ENCODE results near the gene RTP5. TPM values are rescaled to one million over a fixed set of nuclear protein-coding genes. Genes with fewer than 3 reads are reported as not detected.

Gene RTP5
- total RNA-seq, 1 experiment from 2014 or later, result not detected

- no peaks in the 10 kb centered on the region for H3K9me3 ChIP-seq (ENCODE audit: control insufficient read depth in 1 of 2, insufficient read depth in 1 of 2, low read depth in 1 of 2, low read length in 2 of 2)
- CTCF ChIA-PET, result no interaction called here
- no peak for TF ChIP-seq JUND (IDR thresholded peaks at IDR 0.05)
- TF ChIP-seq EZH2 (IDR thresholded peaks at IDR 0.05), result no peak
- no peak for TF ChIP-seq REST (IDR thresholded peaks at IDR 0.05; ENCODE audit: low read depth)
- TF ChIP-seq, protein P1, sequence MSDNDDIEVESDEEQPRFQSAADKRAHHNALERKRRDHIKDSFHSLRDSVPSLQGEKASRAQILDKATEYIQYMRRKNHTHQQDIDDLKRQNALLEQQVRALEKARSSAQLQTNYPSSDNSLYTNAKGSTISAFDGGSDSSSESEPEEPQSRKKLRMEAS (IDR thresholded peaks at IDR 0.05), result no peak
- TF ChIP-seq ZNF274 (IDR thresholded peaks at IDR 0.05; ENCODE audit: low read depth, low read length), result no peak
- TF ChIP-seq EZH2phosphoT487 (IDR thresholded peaks at IDR 0.05; ENCODE audit: borderline replicate concordance), result no peak
- no peak for TF ChIP-seq SP1 (IDR thresholded peaks at IDR 0.05; ENCODE audit: low read depth)
- no peak for TF ChIP-seq RAD21 (IDR thresholded peaks at IDR 0.05; ENCODE audit: low read depth)
- no peak for TF ChIP-seq CBX3 (IDR thresholded peaks at IDR 0.05; ENCODE audit: low read depth)
- TF ChIP-seq SRF (IDR thresholded peaks at IDR 0.05; ENCODE audit: low read depth), result no peak
Measured at GRCh38 chr2:241910604-241911520, 41.3 kb downstream of the RTP5 start.

More at GRCh38 chr2:241910604-241911520, 41.3 kb downstream of the RTP5 start:
- BruUV-seq (replicated peaks), result no TSS peak
- Histone ChIP-seq H3K36me3 (ENCODE audit: control insufficient read depth in 1 of 2, insufficient read depth in 2 of 2, low read length in 2 of 2) (no peaks in the 10 kb centered on the region), H3K9me2 (ENCODE audit: insufficient read depth) (no peaks in the 10 kb centered on the region), H3K79me2 (ENCODE audit: insufficient read depth, low read length) (no peaks in the 10 kb centered on the region), H3K27me3 (ENCODE audit: insufficient read depth, low read length) (no peaks in the 10 kb centered on the region), H3K4me2 (ENCODE audit: low read length) (no peak overlapping the region), H3K4me3 (replicated peaks in 1 of 2; ENCODE audit: low read depth in 1 of 2, low read length in 2 of 2) (no peak overlapping the region), H4K20me1 (ENCODE audit: insufficient read depth) (no peaks in the 10 kb centered on the region), H3K27ac (ENCODE audit: low read depth, low read length) (no peak overlapping the region), H3K9ac (ENCODE audit: low read length) (no peak overlapping the region), H3K4me1 (ENCODE audit: control insufficient read depth in 1 of 2, insufficient read depth in 2 of 2, low read length in 2 of 2) (no peaks in the 10 kb centered on the region), H2AFZ (ENCODE audit: low read depth, low read length, poor library complexity, severe bottlenecking) (no peak overlapping the region)
- DNase-seq (ENCODE audit: low read depth, low spot score), result no peak
- POLR2A ChIA-PET, result no interaction called here
- intact Hi-C loops (cut with micrococcal nuclease), result no loop called here
- RAD21 ChIA-PET (ENCODE audit: low non-redundant PET in 1 of 2, low total read pairs in 2 of 2, uncharacterized antibody in 2 of 2, unreplicated experiment in 2 of 2), result no interaction called here
- ATAC-seq, result no peak

Data from HCT116 (cell line).